ENCODE measurements around the gene KLHL25. TPM values are rescaled to one million over a fixed set of nuclear protein-coding genes. Genes with fewer than 3 reads are reported as not detected.

The KLHL25 gene
- polyA plus RNA-seq, 1 experiment = 4.5 TPM

- ChIA-PET POLR2A (no interaction called here), CTCF (no interaction called here)
- no peak for DNase-seq (ENCODE audit: low read depth)
- Histone ChIP-seq H3K4me3 (ENCODE audit: low read depth, low read length) (no peak overlapping the region), H3K27me3 (ENCODE audit: control insufficient read depth, insufficient read depth, low read length) (no peaks in the 10 kb centered on the region), H3K36me3 (ENCODE audit: control insufficient read depth, insufficient read depth, low read length) (no peaks in the 10 kb centered on the region; the same call in 1 of the 2 replicates)
- no peak for TF ChIP-seq CTCF (IDR thresholded peaks at IDR 0.05; ENCODE audit: insufficient read depth, low read depth, low read length)
Measured at GRCh38 chr15:85767785-85768529, 26.8 kb downstream of the KLHL25 start.

GRCh38 chr15:85766001-85766831, 28.5 kb downstream of the KLHL25 start:
- no peak for TF ChIP-seq CTCF (IDR thresholded peaks at IDR 0.05; ENCODE audit: insufficient read depth, low read depth, low read length)
- CTCF ChIA-PET = interaction anchor here (0.6 to 1.1 kb wide), 2 partner anchors 17 to 186 kb away, joined by 3 to 4 read pairs; no protein-coding TSS in a partner anchor
- DNase-seq (ENCODE audit: low read depth) = no peak
- Histone ChIP-seq H3K4me3 (ENCODE audit: low read depth, low read length) (no peak overlapping the region), H3K36me3 (ENCODE audit: control insufficient read depth, insufficient read depth, low read length) (no peaks in the 10 kb centered on the region; the same call in 1 of the 2 replicates), H3K27me3 (ENCODE audit: control insufficient read depth, insufficient read depth, low read length) (no peaks in the 10 kb centered on the region)
- POLR2A ChIA-PET = no interaction called here

- no peaks in the 10 kb centered on the region for H3K27me3 ChIP-seq (ENCODE audit: control insufficient read depth, insufficient read depth, low read length)
- no peak for DNase-seq (ENCODE audit: low read depth)
- ChIA-PET CTCF (interaction anchor here (0.6 to 2.2 kb wide), 5 partner anchors 13 to 76 kb away, joined by 3 to 5 read pairs (median 4); no protein-coding TSS in a partner anchor), POLR2A (no interaction called here)
- no peaks in the 10 kb centered on the region; the same call in 1 of the 2 replicates for H3K36me3 ChIP-seq (ENCODE audit: control insufficient read depth, insufficient read depth, low read length)
- H3K4me3 ChIP-seq (ENCODE audit: low read depth, low read length) = no peak overlapping the region
- TF ChIP-seq CTCF (IDR thresholded peaks at IDR 0.05; ENCODE audit: insufficient read depth, low read depth, low read length) = no peak
Measured at GRCh38 chr15:85764649-85765277, 30.0 kb downstream of the KLHL25 start.

GRCh38 chr15:85763673-85764633, 30.8 kb downstream of the KLHL25 start:
- DNase-seq (ENCODE audit: low read depth) = no peak
- no peaks in the 10 kb centered on the region; the same call in 1 of the 2 replicates for H3K36me3 ChIP-seq (ENCODE audit: control insufficient read depth, insufficient read depth, low read length)
- H3K27me3 ChIP-seq (ENCODE audit: control insufficient read depth, insufficient read depth, low read length) = no peaks in the 10 kb centered on the region
- ChIA-PET CTCF (interaction anchor here (0.6 to 2.2 kb wide), 6 partner anchors 12 to 77 kb away, joined by 3 to 5 read pairs (median 4); no protein-coding TSS in a partner anchor), POLR2A (no interaction called here)
- no peak for TF ChIP-seq CTCF (IDR thresholded peaks at IDR 0.05; ENCODE audit: insufficient read depth, low read depth, low read length)
- no peak overlapping the region for H3K4me3 ChIP-seq (ENCODE audit: low read depth, low read length)
